HG03064 (cell line): Measurements from ENCODE around the gene MVB12A.

Source experiments
- ATAC-seq: cut with Tn5 transposase; IDR thresholded peaks from one replicate; pipeline ENCODE4 v1.9.1; 2021; ENCODE audit warnings: low read depth; ENCODE audit not compliant: unreplicated experiment

The MVB12A gene

DNA sequence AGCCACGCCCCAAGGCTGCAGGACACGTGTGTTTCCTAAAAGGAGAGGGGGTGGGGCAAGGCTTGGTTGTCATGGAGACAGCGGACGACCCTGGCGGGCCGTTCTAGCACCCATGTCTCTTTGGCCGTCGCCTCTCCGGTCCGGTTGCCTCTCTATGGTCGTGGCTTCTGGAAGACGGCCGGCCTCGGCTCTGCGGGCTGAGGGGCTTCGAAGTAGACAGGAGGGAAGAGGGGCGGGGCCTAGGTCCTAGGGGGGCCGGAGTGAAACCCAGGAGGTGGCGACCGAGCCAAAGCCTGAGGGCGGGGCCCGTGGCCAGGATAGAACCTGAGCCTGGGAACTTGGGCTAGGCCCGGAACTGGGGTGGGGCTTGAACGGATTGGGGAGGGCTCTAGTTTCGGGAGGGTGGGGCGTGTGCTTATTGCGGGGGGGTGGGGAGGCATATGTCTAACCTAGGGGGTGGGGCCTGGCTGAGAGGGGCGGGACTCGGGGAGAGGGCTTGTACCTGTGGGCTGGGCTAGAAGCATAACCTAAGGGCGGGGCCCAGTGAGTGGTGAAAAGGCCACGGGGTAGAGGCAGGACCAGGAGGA, 49.7 kb downstream of the MVB12A start:
- ATAC-seq = peak; percentile 33

DNA sequence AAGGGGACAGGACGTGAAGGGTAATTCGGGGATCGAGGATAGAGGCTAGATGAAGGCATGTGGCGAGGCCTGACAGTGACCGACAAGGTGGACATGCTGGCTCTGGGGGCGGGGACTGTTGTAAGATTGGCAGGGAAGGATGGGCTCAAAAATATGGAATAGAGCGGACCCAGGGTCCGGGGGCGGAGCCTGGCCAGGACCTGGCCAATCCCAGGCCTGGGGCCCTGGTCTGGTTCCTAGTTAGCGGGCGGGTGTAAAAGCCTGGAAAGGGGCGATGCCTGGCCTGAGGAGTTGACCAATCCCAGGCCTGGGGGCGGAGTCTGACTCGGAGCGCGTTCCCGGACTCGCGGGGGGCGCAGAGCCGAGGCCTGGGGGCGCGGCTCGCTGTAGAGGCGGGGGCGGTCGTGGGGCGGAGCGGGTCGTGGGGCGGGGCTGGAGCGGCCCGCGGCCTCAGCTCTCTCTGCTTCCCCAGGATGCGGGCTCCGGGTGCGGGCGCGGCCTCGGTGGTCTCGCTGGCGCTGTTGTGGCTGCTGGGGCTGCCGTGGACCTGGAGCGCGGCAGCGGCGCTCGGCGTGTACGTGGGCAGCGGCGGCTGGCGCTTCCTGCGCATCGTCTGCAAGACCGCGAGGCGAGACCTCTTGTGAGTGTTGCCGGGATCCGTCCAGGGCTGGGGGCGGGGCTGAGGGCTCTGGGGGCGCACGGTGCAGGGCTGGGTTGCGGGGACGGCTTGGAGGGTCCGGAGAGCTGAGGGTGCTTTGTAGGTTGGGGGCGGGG, 50.4 kb downstream of the MVB12A start, which contains the start of gene SLC27A1:
Gene SLC27A1 (plus strand): TSS at position 457 of the 774 bp plus-strand sequence. CDS start 17 bp downstream, at position 474.
- ATAC-seq = peak; percentile 72

DNA sequence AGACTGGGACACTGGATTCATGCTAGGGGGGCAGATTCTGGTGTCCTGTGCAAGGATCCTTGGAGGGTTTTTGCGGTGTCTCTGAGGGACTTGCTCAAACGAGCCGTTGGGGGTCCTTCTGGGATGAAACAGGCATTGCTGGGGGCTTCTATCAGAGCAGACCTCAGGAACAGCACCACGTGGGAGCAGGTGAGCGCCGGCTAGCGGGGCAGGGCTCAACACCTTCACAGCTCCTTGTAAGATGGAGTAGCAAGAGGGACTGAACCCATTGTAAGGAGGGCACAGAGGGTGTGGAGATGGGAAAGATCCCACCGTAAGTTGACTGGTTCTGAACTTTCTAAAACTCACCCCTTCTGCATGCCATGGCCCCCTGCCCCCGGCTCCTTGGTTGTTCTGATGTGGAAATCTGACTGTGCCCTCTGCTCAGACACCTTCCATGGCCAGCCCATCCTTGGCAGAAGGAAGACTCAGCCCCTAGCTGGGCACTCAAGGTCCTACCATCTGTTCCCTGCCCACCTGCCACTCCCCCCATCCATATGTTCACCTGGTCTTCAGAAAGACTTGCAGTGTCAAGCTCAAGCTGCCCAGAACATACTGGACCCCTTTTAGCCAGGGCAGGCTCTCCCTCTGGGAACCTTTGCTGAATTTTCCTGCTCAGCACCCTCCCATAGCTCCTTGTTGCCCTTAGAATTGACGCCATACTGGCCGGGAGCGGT, 51.7 kb downstream of the MVB12A start:
- ATAC-seq = no peak

DNA sequence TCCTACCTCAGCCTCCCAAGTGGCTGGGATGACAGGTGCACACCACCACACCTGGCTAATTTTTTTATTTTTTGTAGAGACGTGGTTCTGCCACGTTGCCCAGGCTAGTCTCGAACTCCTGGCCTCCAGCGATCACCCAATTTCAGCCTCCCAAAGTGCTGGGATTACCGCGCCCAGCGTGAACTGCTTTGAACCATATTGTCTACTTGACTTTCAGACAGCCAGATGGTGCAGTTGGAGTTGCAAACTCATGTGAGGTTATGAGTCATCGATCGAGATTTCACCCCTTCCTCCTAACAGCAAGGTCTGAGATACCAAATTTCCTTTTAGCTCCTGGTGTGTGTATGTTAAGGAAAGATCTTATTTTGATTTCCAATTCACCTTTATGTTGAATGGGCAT, 53.2 kb downstream of the MVB12A start:
- ATAC-seq = no peak
